HEK293 (cell line): Measurements from ENCODE around the gene PIGN.
"Not testable (repeated sequence)": the region's sequence is repeated elsewhere in the genome, so short reads cannot be mapped to it uniquely, and the experiment has no call there.

ENCODE experiments used
- CTCF ChIA-PET: fragments of 350-600 bp; formaldehyde crosslinking; extraction: SDS; loops from one replicate; lab custom pipeline; 2021; ENCODE audit warnings: antibody characterized with exemption; lab: Yijun Ruan, JAX
- POLR2A ChIA-PET: fragments of 300-600 bp; formaldehyde crosslinking; extraction: SDS; loops from one replicate; lab custom pipeline; 2020; ENCODE audit warnings: antibody characterized with exemption, inconsistent platforms; lab: Yijun Ruan, JAX
- H3K27ac ChIP-seq: fragments of 200-500 bp; sonication (Bioruptor generic); 2 replicates; pipeline ENCODE4 v1.5.1; 2014; ENCODE audit warnings: low read depth, low read length, control low read depth, inconsistent platforms; ENCODE audit errors: extremely low read depth
- H3K36me3 ChIP-seq, 2 experiments: fragments of 200-500 bp in 1 of 2; sonication (Bioruptor generic) in 1 of 2; 1 replicate in 1 of 2; 2 replicates in 1 of 2; pipeline ENCODE4 v1.5.1; 2014 to 2017; ENCODE audit warnings: inconsistent platforms in 2 of 2, low read length in 2 of 2; ENCODE audit not compliant: control insufficient read depth in 2 of 2, insufficient read depth in 1 of 2
- H3K4me1 ChIP-seq: fragments of 200-500 bp; sonication (Bioruptor generic); 2 replicates; pipeline ENCODE4 v1.5.1; 2014; ENCODE audit warnings: mild to moderate bottlenecking, low read length, inconsistent platforms; ENCODE audit not compliant: control insufficient read depth, insufficient read depth
- H3K4me3 ChIP-seq: 2 replicates; pipeline ENCODE4 v1.5.1; 2011; ENCODE audit warnings: low read depth, mild to moderate bottlenecking, control low read depth, low read length, moderate library complexity
- H3K9me3 ChIP-seq: fragments of 200-500 bp; sonication (Bioruptor generic); 2 replicates; pipeline ENCODE4 v1.5.1; 2014; ENCODE audit warnings: low read depth, low read length, inconsistent platforms; ENCODE audit not compliant: control insufficient read depth, insufficient read depth
- FEZF1 ChIP-seq: fragments of 450-650 bp; formaldehyde crosslinking; IDR thresholded peaks from 2 replicates; pipeline ENCODE4 v1.5.1; 2016; ENCODE audit warnings: missing biosample characterization, missing genetic modification characterization
- SP7 ChIP-seq: fragments of 450-650 bp; formaldehyde crosslinking; IDR thresholded peaks from 2 replicates; pipeline ENCODE4 v1.5.1; 2016; ENCODE audit warnings: missing biosample characterization, missing genetic modification characterization
- ZNF146 ChIP-seq: fragments of 450-650 bp; formaldehyde crosslinking; IDR thresholded peaks from 2 replicates; pipeline ENCODE4 v1.5.1; 2016; ENCODE audit warnings: missing biosample characterization, missing genetic modification characterization
- ZNF2 ChIP-seq: fragments of 450-650 bp; formaldehyde crosslinking; IDR thresholded peaks from 2 replicates; pipeline ENCODE4 v1.5.1; 2016; ENCODE audit warnings: missing biosample characterization, missing genetic modification characterization
- ZNF202 ChIP-seq: fragments of 450-650 bp; formaldehyde crosslinking; IDR thresholded peaks from 2 replicates; pipeline ENCODE4 v1.5.1; 2016; ENCODE audit warnings: missing biosample characterization, missing genetic modification characterization, borderline replicate concordance
- ZNF311 ChIP-seq: fragments of 450-650 bp; formaldehyde crosslinking; IDR thresholded peaks from 2 replicates; pipeline ENCODE4 v1.5.1; 2017; ENCODE audit warnings: missing biosample characterization, missing genetic modification characterization, borderline replicate concordance
- ZNF580 ChIP-seq: fragments of 450-650 bp; formaldehyde crosslinking; IDR thresholded peaks from 2 replicates; pipeline ENCODE4 v1.5.1; 2016; ENCODE audit warnings: missing biosample characterization, missing genetic modification characterization
- ZNF629 ChIP-seq: fragments of 450-650 bp; formaldehyde crosslinking; IDR thresholded peaks from 2 replicates; pipeline ENCODE4 v1.5.1; 2017; ENCODE audit warnings: missing biosample characterization, missing genetic modification characterization
- ZSCAN30 ChIP-seq: fragments of 450-650 bp; IDR thresholded peaks from 2 replicates; pipeline ENCODE4 v1.5.1; 2018; ENCODE audit warnings: missing biosample characterization, mild to moderate bottlenecking, missing genetic modification characterization, moderate library complexity
- ZXDB ChIP-seq: fragments of 450-650 bp; formaldehyde crosslinking; IDR thresholded peaks from 2 replicates; pipeline ENCODE4 v1.5.1; 2016; ENCODE audit warnings: missing biosample characterization, missing genetic modification characterization
- TF ChIP-seq, protein P1 (sequence below): fragments of 450-650 bp; formaldehyde crosslinking; conservative IDR thresholded peaks from 2 replicates; pipeline ENCODE4 v1.5.1; 2016; ENCODE audit warnings: low read depth, missing biosample characterization, missing genetic modification characterization
- TF ChIP-seq, protein P2 (sequence below): fragments of 450-650 bp; formaldehyde crosslinking; IDR thresholded peaks from 2 replicates; pipeline ENCODE4 v1.5.1; 2016; ENCODE audit warnings: missing biosample characterization, missing genetic modification characterization

The PIGN gene

DNA sequence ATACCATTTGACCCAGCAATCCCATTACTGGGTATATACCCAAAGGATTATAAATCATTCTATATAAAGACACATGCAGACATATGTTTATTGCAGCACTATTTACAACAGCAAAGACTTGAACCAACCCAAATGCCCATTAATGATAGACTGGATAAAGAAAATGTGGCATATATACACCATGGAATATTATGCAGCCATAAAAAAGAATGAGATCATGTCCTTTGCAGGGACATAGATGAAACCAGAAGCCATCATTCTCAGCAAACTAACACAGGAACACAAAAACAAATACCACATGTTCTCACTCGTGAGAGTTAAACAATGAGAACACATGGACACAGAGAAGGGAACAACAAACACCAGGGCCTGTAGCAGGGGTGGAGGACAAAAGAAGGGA lies 20.3 kb downstream of the PIGN start:
- POLR2A ChIA-PET, H3K9me3 ChIP-seq, H3K27ac ChIP-seq, H3K4me1 ChIP-seq, H3K4me3 ChIP-seq, H3K36me3 ChIP-seq: not testable (repeated sequence)
- peak; percentile 80 for TF ChIP-seq ZNF146 (tag by site-specific recombination)
- 0 out of 2 replicates have a peak, but pooled peaks have one; percentile 41 for TF ChIP-seq ZNF580 (tag by site-specific recombination)
- CTCF ChIA-PET: interaction anchor here (0.6 to 0.7 kb wide), 2 partner anchors 36 to 762 kb away, joined by 3 read pairs; no protein-coding TSS in a partner anchor

DNA sequence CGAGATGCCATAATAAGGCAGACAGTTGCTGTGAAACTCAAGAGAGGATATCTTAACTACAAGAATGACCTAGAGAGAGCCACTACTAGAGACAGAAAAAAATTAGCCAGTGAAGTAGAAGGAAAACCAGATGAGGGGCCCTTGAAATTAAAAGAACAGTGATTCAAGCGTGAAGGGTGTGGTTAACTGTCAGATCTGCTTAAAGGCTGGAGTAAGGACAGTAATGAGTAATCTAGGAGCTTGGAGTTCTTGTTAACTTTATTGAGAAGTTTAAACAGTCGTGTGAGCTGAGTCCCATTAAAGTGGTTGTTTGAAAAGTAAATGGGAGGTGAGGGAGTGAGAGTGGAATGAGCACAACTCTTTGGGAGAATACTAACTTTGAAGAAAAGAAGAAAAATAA lies 21.3 kb downstream of the PIGN start:
- Histone ChIP-seq H3K9me3 (no peaks in the 10 kb centered on the region), H3K27ac (no peak overlapping the region), H3K4me3 (no peak overlapping the region), H3K4me1 (no peaks in the 10 kb centered on the region), H3K36me3 (no peaks in the 10 kb centered on the region)
- ChIA-PET CTCF (interaction anchor here (0.6 to 0.9 kb wide), 3 partner anchors 34 to 1481 kb away, joined by 3 to 4 read pairs (median 4); no protein-coding TSS in a partner anchor), POLR2A (no interaction called here)
- TF ChIP-seq ZXDB (tag by site-specific recombination) (no peak), SP7 (tag by site-specific recombination) (no peak), ZSCAN30 (tag by site-specific recombination) (no peak), ZNF202 (tag by site-specific recombination) (no peak), ZNF2 (tag by site-specific recombination) (no peak), ZNF311 (tag by site-specific recombination) (no peak)
- TF ChIP-seq, protein P1, sequence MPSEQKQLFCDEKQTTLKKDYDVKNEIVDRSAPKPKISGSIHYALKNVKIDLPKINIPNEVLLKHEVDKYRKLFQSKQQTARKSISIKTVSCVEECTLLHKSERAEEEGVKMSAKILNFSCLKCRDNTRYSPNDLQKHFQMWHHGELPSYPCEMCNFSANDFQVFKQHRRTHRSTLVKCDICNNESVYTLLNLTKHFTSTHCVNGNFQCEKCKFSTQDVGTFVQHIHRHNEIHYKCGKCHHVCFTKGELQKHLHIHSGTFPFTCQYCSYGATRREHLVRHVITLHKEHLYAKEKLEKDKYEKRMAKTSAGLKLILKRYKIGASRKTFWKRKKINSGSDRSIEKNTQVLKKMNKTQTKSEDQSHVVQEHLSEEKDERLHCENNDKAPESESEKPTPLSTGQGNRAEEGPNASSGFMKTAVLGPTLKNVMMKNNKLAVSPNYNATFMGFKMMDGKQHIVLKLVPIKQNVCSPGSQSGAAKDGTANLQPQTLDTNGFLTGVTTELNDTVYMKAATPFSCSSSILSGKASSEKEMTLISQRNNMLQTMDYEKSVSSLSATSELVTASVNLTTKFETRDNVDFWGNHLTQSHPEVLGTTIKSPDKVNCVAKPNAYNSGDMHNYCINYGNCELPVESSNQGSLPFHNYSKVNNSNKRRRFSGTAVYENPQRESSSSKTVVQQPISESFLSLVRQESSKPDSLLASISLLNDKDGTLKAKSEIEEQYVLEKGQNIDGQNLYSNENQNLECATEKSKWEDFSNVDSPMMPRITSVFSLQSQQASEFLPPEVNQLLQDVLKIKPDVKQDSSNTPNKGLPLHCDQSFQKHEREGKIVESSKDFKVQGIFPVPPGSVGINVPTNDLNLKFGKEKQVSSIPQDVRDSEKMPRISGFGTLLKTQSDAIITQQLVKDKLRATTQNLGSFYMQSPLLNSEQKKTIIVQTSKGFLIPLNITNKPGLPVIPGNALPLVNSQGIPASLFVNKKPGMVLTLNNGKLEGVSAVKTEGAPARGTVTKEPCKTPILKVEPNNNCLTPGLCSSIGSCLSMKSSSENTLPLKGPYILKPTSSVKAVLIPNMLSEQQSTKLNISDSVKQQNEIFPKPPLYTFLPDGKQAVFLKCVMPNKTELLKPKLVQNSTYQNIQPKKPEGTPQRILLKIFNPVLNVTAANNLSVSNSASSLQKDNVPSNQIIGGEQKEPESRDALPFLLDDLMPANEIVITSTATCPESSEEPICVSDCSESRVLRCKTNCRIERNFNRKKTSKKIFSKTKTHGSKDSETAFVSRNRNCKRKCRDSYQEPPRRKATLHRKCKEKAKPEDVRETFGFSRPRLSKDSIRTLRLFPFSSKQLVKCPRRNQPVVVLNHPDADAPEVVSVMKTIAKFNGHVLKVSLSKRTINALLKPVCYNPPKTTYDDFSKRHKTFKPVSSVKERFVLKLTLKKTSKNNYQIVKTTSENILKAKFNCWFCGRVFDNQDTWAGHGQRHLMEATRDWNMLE (tag by site-specific recombination): no peak

- ChIA-PET POLR2A (no interaction called here), CTCF (interaction anchor here (0.7 to 1.0 kb wide), 3 partner anchors 18 to 1480 kb away, joined by 3 to 4 read pairs (median 4); no protein-coding TSS in a partner anchor)
- Histone ChIP-seq H3K36me3 (no peaks in the 10 kb centered on the region; a peak in 1 of 3 replicates), H3K9me3 (no peaks in the 10 kb centered on the region), H3K27ac (no peak overlapping the region), H3K4me3 (no peak overlapping the region), H3K4me1 (no peaks in the 10 kb centered on the region)
- peak; percentile 42; the same call in 1 of the 2 replicates for TF ChIP-seq FEZF1 (tag by site-specific recombination)
- TF ChIP-seq, protein P2, sequence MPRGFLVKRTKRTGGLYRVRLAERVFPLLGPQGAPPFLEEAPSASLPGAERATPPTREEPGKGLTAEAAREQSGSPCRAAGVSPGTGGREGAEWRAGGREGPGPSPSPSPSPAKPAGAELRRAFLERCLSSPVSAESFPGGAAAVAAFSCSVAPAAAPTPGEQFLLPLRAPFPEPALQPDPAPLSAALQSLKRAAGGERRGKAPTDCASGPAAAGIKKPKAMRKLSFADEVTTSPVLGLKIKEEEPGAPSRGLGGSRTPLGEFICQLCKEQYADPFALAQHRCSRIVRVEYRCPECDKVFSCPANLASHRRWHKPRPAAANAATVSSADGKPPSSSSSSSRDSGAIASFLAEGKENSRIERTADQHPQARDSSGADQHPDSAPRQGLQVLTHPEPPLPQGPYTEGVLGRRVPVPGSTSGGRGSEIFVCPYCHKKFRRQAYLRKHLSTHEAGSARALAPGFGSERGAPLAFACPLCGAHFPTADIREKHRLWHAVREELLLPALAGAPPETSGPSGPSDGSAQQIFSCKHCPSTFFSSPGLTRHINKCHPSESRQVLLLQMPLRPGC (tag by site-specific recombination): no peak
- TF ChIP-seq ZNF629 (tag by site-specific recombination): no peak
Measured at GRCh38 chr18:62164855-62165487, 21.9 kb downstream of the PIGN start.
